Measurements from ENCODE around the gene UNC5A. TPM values are rescaled to one million over a fixed set of nuclear protein-coding genes. Genes with fewer than 3 reads are reported as not detected.

The UNC5A gene
- total RNA-seq, 1 experiment from 2014 or later = 4.6 TPM

DNA sequence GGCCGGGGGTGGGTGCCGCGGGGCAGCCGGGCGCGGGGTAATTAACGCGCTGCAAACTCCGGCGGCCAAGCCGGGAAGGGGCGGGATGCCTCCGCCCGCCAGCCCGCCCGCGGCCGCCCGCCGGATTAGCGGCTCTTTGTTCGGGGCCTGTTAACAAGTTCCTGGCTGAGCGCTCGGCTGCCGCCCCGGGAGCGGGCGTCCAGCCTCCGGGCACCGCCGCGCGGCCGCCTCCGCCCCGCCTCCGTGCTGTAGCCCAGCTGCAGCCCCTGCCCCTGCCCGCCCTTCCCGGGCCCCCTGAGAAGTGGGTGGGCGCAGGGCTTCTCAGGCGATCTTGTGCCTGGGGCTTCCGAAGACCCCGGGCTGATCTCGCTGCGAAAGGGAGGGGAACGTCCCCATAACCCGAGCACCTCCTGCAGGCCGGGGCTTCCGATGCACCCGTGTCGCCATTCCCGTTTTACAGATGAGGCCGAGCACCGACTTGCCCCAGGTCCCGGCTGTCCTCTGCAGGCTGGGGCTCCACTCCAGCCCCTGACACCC is 7.5 kb downstream of the UNC5A start:
- H3K27me3 ChIP-seq (ENCODE audit: control insufficient read depth, insufficient read depth, low read length) = peaks cover 8% of the 10 kb centered on the region
- no peaks in the 10 kb centered on the region for H3K36me3 ChIP-seq (replicated peaks; ENCODE audit: control insufficient read depth, insufficient read depth, low read length)
- H3K4me3 ChIP-seq (ENCODE audit: insufficient read depth, low read depth, low read length) = peak overlapping the region; percentile 42
- DNase-seq = peak; percentile 94

DNA sequence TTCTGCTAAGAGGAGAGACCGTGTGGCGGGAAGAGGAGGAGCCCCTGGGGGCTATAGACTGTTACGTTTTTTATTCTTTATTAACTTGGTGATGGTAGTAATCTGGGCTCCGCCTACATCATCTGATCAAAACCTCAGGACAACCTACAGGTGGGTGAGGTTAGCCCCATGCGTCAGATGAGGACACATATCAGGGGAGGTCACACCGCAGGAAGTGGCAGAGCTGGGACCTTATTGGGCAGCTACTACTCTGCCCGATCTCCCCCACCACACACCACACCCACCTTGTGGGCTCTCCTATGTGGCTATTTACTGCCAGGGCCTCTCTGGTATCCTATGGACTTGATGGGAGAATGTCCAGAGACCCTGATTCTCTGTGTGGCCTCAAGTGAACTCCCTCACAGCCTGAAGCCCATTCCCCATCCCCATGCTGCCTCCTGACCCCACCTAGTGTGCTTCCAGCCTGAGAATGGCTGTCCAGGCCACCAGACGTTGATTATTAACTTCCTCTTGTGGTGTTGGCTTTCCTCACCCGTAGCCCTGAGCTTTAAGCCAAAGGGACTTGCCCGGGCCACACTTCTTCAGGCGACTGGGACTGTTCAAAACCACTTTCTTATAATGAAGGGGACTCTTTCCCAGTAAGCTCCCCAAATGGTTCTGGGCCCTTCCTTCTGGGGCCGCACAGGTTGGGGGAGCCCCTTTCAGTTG is 8.2 kb downstream of the UNC5A start:
- peak; percentile 68 for DNase-seq
- Histone ChIP-seq H3K4me3 (ENCODE audit: insufficient read depth, low read depth, low read length) (0 out of 2 replicates have a peak overlapping the region, but pooled peaks have one; percentile 42), H3K36me3 (replicated peaks; ENCODE audit: control insufficient read depth, insufficient read depth, low read length) (no peaks in the 10 kb centered on the region), H3K27me3 (ENCODE audit: control insufficient read depth, insufficient read depth, low read length) (peaks cover 6% of the 10 kb centered on the region)

DNA sequence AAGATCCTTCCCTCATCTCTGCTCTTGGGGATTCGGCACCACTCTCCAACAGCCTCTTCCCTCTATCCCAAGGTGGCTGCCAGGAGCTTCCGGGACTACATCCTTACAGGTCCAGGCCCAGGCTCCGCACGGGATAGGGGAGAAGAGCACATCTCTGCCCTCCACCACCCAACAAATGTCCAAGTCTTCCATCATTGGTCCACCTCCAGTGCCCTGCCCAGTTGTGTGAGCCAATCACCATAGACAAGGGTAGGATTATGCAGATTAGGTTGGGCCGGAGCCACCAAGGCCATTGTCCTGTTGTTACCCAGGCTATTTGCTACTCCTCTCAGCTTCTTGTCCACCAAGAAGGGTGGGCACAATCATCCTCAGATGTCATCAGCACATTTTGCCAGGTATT is 9.1 kb downstream of the UNC5A start:
- DNase-seq = peak; percentile 78
- peaks cover 6% of the 10 kb centered on the region for H3K27me3 ChIP-seq (ENCODE audit: control insufficient read depth, insufficient read depth, low read length)
- no peaks in the 10 kb centered on the region for H3K36me3 ChIP-seq (replicated peaks; ENCODE audit: control insufficient read depth, insufficient read depth, low read length)
- no peak overlapping the region for H3K4me3 ChIP-seq (ENCODE audit: insufficient read depth, low read depth, low read length)

DNA sequence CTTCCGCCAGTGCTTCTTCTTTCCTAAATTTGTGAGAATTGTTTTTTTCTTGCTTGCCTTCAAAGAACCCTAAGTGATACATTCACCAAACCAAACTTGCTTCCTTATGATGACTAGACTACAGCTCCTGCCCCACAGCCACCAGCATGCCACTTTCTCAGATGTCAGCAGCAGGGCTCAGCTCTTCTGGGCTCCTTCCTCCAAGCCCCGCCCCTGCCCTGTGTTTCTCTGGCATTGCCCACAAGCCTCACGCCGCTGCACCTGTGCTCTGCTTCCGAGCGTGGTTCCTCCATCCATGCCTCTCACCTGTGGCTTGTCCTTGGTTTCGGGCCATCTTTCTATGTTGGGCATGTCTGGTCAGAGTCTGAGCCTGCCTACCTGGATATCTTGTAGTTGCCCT is 10.6 kb downstream of the UNC5A start:
- DNase-seq = no peak
- H3K27me3 ChIP-seq (ENCODE audit: control insufficient read depth, insufficient read depth, low read length) = peaks cover 6% of the 10 kb centered on the region
- no peak overlapping the region for H3K4me3 ChIP-seq (ENCODE audit: insufficient read depth, low read depth, low read length)
- no peaks in the 10 kb centered on the region for H3K36me3 ChIP-seq (replicated peaks; ENCODE audit: control insufficient read depth, insufficient read depth, low read length)

DNA sequence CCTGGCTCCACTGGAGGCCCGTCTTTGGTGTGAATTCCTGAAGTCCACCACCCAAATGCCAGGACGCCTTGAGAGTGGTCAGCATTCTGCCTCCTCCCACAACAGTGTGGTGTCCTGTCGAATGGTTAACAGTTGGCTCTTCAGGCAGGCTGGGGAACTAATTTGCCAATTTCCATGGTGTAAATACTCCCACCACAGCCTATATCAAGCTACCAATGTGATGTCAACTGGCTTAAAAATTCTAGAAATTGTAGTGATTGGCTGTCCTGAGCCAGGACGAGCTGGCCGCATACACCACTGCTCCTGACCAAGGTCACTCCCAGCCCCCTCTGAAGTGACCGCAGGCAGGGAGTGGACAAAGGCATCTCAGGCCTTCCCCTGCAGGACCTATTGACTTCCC is 11.1 kb downstream of the UNC5A start:
- H3K27me3 ChIP-seq (ENCODE audit: control insufficient read depth, insufficient read depth, low read length) = peaks cover 6% of the 10 kb centered on the region

DNA sequence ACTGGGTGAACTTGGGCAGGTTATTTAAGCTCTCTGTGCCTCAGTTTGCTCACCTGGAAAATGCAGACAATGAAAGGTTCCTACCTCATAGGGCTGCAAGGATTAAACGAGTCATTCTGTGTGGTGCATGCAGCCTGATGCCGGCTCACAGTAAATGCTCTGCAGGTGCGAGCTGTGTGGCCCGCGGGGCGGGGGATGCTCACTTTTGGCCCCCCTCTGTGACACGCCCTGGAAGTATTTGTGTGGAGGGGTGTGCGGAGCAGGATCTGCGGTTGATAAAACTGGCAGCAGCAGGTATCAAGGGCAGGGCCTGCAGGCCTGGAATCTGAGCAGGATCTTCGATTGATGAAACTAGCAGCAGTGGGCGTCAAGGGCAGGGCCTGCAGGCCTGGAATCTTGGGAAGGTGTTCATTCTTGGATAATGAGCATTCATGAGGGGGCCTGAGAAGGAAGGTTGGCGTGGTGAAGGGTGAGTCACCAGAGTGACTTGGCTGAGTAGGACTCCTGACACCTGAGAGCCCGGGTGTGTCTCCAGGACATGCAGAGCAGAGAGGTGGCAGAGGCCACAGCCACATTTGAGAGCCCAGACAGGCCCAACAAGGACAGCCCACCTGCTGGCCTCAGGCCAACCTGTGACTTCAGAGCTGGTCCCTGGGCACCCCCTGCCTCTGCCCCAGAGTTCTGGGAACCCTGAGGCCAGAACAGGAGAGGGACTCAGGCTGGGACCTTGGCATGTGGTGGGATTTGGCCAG is 11.9 kb downstream of the UNC5A start:
- H3K27me3 ChIP-seq (ENCODE audit: control insufficient read depth, insufficient read depth, low read length) = peaks cover 3% of the 10 kb centered on the region; the same call in 1 of the 2 replicates
- no peak for DNase-seq
- H3K36me3 ChIP-seq (replicated peaks; ENCODE audit: control insufficient read depth, insufficient read depth, low read length) = no peaks in the 10 kb centered on the region
- H3K4me3 ChIP-seq (ENCODE audit: insufficient read depth, low read depth, low read length) = no peak overlapping the region

More for the DNA sequence above, 11.1 kb downstream of the UNC5A start:
- no peak for DNase-seq
- Histone ChIP-seq H3K4me3 (ENCODE audit: insufficient read depth, low read depth, low read length) (no peak overlapping the region), H3K36me3 (replicated peaks; ENCODE audit: control insufficient read depth, insufficient read depth, low read length) (no peaks in the 10 kb centered on the region)

DNA sequence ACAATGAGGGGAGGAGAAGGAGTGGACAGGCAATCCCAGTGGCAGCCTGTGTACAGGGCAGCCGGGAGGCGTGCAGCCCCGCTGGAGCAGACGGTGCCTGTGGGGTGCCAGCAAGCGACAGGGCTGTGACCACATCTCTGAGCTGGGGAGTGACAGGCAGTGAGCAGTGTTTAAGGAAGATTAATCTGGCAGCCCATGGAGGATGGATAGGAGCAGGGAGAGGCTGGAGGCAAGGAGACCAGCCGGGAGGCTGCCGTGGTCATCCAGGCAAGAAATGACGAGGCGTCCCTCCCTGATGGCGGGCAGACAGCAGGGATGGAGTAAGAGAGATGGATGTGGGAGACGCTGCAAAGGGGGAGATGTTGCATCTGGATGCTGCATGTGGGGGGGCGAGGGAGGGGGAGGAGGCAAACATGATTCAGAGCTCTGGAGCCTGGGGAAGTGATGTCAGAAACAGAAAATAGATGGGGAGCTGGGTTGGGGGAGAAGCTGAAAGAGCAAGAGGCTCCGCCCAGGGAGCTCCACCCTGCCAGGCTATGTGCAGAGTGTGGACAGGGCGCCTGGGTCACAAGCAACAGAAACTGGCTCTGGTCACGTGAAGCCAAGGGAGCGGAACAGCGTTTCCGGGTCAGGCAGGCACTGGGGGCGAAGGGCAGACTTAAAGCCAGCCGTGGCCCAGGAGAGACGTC is 12.6 kb downstream of the UNC5A start:
- Histone ChIP-seq H3K27me3 (ENCODE audit: control insufficient read depth, insufficient read depth, low read length) (peaks cover 3% of the 10 kb centered on the region; the same call in 1 of the 2 replicates), H3K4me3 (ENCODE audit: insufficient read depth, low read depth, low read length) (no peak overlapping the region), H3K36me3 (replicated peaks; ENCODE audit: control insufficient read depth, insufficient read depth, low read length) (no peaks in the 10 kb centered on the region)
- DNase-seq = no peak

DNA sequence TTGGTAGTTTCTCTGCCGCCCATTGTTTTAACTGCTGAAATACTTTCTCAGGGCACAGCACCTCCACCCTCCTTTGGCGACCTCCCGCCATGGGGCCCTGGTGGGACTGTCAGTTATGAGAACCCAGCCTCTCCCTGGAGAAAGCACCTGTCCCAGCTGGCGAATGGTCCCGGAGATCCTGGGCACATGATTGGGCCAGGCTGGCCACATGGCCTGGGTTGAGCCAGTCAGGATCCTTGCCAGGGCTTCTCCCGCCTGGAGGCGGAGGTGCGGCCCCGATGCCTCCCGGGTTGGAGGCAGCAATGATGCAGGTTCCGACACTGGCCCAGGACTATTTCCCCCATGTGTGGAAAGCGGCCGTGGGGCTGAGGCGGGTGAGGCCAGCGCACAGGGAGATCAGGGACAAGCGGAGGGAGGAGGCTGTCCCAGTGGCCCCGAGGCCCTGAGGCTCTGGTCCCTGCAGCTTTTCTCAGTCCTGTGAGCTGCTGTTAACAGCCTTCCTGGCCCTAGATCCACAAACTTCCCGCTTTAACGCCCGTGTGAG is 13.6 kb downstream of the UNC5A start:
- no peaks in the 10 kb centered on the region for H3K36me3 ChIP-seq (replicated peaks; ENCODE audit: control insufficient read depth, insufficient read depth, low read length)
- no peak overlapping the region for H3K4me3 ChIP-seq (ENCODE audit: insufficient read depth, low read depth, low read length)
- peak; percentile 91 for DNase-seq
- H3K27me3 ChIP-seq (ENCODE audit: control insufficient read depth, insufficient read depth, low read length) = 0 out of 2 replicates have a peak, but pooled peaks cover 2% of the 10 kb centered on the region

DNA sequence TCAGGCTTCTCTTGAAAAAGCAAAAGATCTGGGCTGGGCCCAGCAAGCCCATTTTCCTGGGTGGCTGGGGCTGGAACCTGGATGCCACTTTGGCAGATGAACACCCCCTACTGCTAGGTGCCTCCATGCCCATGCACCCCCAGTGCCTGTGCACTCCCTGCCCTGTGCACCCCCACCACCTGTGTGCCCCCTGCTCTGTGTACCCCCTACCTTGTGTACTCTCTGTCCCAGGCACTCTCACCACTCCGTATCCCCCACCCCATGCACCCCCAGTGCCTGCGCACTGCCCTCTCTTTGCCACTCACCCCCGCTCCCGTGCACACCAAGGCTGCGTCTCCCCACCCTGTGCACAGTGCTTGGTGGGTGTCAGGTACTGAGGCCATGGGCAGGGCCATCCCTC is 14.2 kb downstream of the UNC5A start:
- no peak for DNase-seq
- Histone ChIP-seq H3K36me3 (replicated peaks; ENCODE audit: control insufficient read depth, insufficient read depth, low read length) (no peaks in the 10 kb centered on the region), H3K27me3 (ENCODE audit: control insufficient read depth, insufficient read depth, low read length) (no peaks in the 10 kb centered on the region), H3K4me3 (ENCODE audit: insufficient read depth, low read depth, low read length) (no peak overlapping the region)

DNA sequence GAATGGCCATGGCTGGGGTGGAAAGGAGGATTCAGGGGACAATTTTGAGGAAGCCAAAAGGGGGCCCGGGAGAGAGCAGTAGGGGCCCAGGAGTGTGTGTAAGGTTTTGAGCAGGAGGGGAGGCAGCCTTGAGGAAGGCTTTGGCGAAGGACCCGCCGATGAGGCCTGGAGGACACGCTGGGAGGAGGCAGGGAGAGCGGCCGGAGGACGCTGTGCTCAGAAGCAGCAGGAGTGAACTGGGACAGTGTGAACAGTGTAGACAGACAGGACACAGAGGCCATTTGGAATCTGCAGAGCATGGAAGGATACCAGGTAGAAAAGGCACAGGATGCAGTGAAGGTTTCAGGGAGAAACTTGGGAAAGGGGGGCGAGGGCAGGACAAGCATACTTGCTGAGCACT is 14.9 kb downstream of the UNC5A start:
- Histone ChIP-seq H3K4me3 (ENCODE audit: insufficient read depth, low read depth, low read length) (no peak overlapping the region), H3K27me3 (ENCODE audit: control insufficient read depth, insufficient read depth, low read length) (no peaks in the 10 kb centered on the region), H3K36me3 (replicated peaks; ENCODE audit: control insufficient read depth, insufficient read depth, low read length) (no peaks in the 10 kb centered on the region)
- DNase-seq = no peak

DNA sequence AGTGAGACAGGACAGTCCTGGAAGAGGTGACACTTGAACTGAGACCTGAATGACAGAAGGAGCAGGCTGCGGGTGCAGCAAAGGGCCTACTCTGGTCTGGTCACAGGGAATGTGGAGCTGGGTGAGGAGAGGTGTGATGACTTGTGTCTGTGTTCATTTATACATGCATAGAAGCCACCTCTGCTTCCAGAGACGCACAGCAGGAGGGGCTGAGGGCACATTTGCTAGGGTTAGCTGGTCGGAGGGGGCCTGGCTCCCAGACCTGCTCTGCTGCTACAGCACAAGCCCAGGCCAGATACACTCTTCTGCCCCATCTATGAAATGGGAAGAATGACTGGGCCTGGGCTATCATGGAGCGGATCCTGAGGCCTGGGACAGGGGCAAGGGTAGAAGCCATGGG is 15.6 kb downstream of the UNC5A start:
- H3K4me3 ChIP-seq (ENCODE audit: insufficient read depth, low read depth, low read length) = no peak overlapping the region
- no peaks in the 10 kb centered on the region for H3K36me3 ChIP-seq (replicated peaks; ENCODE audit: control insufficient read depth, insufficient read depth, low read length)
- no peak for DNase-seq
- no peaks in the 10 kb centered on the region for H3K27me3 ChIP-seq (ENCODE audit: control insufficient read depth, insufficient read depth, low read length)

DNA sequence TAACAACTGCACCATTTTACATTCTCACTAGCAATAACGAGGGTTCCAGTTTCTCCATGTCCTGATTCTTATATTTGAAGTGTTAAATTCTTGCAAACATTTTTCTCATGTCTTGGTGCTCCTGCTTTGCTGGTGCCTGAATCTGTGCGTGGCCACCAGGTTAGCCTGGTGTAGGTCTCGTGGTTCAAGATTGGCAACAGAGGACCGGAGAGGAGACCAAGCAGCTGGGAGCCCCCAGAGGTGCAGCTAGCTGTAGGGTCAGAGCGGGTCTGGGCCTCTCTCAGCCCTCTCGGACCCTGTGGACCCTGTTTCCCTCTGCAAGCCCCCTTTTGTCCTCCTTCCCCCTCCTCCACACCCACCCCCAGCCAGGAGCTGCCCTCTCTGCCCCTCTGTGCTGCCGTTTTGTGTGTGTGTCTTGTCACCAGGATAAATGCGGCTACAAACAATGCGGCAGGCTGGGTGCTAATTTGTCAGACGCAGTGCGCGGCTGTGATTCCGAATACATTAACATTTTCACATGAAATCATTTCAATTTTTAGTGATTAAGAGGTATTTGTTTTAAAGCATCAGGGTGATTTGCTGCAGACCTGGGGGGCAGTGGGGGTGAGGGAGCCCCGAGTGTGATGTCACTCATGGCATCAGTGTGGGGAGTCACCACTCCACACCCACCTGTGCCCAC is 17.5 kb downstream of the UNC5A start:
- no peaks in the 10 kb centered on the region for H3K36me3 ChIP-seq (replicated peaks; ENCODE audit: control insufficient read depth, insufficient read depth, low read length)
- H3K4me3 ChIP-seq (ENCODE audit: insufficient read depth, low read depth, low read length) = no peak overlapping the region
- H3K27me3 ChIP-seq (ENCODE audit: control insufficient read depth, insufficient read depth, low read length) = no peaks in the 10 kb centered on the region
- no peak for DNase-seq

DNA sequence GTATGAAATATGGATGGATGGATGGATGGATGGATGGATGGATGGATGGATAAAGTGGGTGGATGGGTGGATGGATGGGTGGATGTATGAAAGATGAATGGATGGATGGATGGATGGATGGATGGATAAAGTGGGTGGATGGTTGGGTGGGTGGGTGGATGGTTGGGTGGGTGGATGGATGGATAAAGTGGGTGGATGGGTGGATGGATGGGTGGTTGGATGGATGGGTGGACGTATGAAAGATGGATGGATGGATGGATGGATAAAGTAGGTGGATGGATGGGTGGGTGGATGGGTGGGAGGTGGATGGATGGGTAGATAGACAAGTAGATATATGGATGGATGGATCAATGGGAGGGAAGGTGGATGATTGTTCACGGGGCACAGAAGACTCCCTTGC is 19.0 kb downstream of the UNC5A start:
- DNase-seq = no peak
- Histone ChIP-seq H3K36me3 (replicated peaks; ENCODE audit: control insufficient read depth, insufficient read depth, low read length) (no peaks in the 10 kb centered on the region), H3K27me3 (ENCODE audit: control insufficient read depth, insufficient read depth, low read length) (no peaks in the 10 kb centered on the region), H3K4me3 (ENCODE audit: insufficient read depth, low read depth, low read length) (no peak overlapping the region)

DNA sequence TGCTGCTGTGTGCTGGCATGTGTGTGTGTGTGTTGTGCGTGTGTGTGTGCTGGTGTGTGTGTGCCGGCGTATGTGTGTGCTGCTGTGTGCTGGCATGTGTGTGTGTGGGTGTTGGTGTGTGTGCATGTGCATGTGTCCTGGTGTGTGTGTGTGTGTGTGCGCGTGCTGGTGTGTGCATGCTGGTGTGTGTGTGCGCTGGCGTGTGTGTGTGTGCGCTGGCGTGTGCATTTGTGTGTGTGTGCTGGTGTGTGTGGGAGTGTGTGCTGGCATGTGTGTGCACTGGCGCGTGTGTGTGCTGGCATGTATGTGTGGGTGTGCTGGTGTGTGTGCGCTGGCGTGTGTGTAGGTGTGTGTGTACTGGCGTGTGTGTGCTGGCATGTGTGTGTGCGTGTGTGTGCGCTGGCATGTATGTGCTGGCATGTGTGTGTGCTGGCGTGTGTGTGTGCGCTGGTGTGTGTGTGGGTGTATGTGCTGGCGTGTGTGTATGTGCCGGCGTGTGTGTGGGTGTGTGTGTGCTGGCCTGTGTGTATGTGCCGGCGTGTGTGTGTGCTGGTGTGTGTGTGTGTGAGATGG is 20.1 kb downstream of the UNC5A start:
- Histone ChIP-seq H3K27me3 (ENCODE audit: control insufficient read depth, insufficient read depth, low read length) (no peaks in the 10 kb centered on the region), H3K4me3 (ENCODE audit: insufficient read depth, low read depth, low read length) (no peak overlapping the region), H3K36me3 (replicated peaks; ENCODE audit: control insufficient read depth, insufficient read depth, low read length) (no peaks in the 10 kb centered on the region)
- no peak for DNase-seq

All from H7 (cell line).